GM04504 (cell line): ENCODE results near the gene NACC2.
"Not testable (repeated sequence)": the region's sequence is repeated elsewhere in the genome, so short reads cannot be mapped to it uniquely, and the experiment has no call there.

Source experiments
- DNase-seq: peaks from one replicate; pipeline ENCODE4 v3.0.0-alpha.2; 2012; ENCODE audit warnings: low read depth

Gene NACC2

DNA sequence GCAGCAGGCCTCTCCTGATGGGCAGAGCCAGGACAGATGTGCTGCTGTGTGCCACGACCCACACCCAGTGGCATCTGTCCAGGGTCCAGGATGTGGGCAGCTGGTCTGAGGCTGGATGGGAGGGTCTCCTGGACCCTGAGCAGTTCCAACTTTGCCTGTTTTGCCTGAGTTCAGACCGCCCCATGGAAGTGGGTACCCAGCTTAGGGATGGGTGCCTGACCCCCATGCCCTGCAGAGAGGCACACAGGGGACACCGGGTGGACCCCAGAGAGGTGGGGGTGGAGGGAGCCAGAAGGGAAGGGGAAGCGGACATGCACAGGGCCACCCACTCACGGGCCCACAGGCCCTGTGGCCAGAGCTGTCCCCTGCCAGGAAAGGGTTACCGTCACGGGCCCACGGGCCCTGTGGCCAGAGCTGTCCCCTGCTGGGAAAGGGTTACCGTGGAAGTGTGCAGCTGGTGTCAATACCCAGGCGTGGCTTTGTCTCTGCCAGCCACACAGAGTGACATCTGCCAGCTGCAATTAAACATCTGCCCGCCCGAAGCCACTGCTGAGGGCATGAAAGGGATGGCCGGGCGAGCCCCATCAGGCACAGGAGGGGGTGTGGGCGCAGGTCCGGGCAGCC, 50.0 kb downstream of the NACC2 start:
- DNase-seq: no peak

DNA sequence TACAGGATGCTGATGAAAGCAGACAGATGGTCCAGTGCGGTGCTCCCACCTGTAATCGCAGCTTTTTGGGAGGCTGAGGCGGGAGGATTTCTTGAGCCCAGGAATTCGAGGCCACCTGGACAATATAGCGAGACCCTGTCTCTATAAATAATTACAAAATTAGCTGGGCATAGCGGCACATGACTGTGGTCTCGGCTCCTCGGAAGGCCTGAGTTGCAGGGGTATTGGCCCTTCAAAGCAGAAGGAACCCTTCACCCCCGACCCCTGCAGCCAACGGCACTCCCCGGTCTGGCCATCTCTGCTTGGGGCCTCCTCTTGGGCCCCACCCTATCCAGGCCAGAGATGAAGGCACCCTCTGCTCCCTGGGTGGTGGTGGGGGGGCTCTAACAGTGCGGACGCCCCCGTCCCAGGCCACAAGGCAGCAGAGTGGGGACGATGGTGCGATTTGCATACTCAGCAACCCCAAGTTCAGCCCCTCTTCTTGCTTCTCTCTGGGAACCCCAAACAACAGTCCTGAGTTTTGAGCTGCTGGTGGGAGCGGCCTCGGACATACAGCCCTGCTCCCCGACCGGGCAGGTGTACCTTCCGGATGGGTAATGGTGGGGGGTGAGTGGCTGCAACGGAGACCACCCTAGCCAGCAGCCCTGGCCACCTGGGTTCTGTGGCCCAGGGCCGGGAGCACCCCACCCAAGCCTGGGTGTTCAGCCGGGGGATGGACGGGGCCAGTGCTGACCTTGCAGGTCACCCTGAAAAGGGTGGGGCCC, 50.7 kb downstream of the NACC2 start:
- no peak for DNase-seq

DNA sequence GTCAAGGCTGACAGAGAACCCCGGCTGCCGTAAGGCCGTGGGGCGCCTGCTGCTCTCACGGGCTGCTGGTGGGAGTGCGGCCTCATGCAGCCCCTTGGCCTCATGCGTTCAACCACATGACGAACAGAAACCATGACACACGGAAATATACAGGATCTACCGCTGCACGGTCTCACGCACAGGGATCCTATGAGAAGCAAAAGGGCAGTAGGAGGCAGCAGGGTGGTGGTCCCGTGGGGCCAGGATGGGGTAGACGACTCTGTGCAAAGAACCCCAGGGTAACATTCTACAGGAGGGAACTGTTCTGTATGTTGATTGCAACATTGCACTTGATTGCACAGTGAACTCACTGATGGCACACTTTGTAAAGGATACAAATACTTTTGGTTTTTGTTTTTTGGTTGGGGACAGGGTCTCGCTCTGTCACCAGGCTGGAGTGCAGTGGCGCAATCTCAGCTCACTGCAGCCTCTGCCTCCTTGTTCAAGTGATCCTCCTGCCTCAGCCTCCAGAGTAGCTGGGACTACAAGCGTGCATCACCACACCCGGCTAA, 51.6 kb downstream of the NACC2 start:
- DNase-seq: no peak

DNA sequence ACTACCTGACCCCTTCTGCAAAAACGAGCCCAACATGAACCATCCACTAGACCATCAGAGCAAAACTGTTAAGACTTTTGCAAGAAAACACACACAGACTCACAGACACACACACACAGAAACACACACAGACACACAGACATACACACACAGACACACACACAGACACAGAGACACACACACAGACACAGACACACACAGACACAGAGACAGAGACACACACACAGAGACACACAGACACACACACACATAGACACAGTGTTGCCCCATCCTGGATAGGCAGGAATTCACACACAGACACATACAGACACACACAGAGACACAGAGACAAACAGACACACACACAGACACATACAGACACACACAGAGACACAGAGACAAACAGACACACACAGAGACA, 52.5 kb downstream of the NACC2 start:
- DNase-seq: no peak

DNA sequence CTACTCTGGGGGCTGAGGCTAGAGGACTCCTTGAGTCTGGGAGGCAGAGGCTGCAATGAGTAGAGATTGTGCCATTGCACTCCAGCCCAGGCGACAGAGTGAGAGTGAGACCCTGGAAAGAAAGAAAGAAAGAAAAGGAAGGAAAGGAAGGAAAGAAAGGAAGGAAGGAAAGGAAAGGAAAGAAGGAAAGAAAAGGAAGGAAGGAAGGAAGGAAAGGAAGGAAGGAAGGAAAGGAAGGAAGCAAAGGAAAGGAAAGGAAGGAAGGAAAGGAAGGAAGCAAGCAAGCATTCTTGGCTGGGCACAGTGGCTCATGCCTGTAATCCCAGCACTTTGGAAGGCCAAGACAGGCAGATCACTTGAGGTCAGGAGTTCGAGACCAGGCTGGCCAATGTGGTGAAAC, 54.2 kb downstream of the NACC2 start:
- DNase-seq: not testable (repeated sequence)

DNA sequence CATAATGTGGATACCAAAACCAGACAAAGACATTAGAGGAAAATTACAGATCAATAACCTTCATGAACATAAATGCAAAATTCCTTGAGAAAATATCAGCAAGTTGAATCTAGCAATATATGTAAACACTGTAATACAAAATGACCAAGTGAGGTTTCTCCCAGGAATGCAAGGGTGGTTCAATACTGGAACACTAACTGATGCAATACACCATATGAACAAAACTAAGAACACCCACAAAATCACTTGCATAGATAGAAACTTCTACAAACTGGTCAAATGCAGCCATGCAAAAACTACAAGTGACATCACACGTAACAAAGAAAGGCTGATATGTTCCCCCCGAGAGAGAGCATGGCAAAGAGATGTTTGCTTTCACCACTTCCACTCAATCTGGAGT, 55.6 kb downstream of the NACC2 start:
- no peak for DNase-seq

DNA sequence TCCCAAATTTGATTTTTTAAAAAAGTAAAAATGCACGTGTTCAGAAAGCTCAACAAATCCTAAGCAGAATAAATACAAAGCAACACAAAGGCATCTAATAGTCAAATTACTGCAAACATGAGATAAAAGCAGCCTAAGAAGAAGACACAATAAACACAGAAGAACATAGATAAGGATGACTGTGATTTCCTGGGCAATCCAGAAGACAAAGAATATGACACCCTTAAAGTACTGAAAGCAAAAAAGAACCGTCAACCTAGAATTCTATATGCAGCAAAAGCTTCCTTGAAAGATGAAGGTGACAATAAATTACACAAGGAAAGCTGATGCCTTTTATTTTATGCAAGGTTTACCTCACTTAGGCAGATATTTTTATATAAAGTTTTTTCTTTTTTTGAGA, 58.2 kb downstream of the NACC2 start:
- no peak for DNase-seq

DNA sequence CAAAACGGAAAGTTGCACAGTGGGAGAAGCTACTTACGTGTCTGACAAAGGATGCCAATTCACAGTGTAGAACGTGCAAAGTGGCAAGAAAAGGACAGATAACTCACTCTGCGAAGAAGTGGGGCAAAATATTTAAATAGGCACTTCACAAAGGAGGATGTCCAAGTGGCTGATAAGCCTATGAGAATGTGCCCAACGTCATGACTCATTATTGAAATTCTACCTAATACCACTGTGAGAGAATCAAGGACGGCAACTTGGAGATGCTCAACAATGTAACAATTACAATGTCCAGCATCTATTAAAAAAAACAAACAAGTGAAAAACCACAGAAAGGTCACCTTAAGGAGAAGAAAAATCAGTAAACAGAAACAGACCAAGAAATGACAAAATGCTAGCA, 59.0 kb downstream of the NACC2 start:
- no peak for DNase-seq

DNA sequence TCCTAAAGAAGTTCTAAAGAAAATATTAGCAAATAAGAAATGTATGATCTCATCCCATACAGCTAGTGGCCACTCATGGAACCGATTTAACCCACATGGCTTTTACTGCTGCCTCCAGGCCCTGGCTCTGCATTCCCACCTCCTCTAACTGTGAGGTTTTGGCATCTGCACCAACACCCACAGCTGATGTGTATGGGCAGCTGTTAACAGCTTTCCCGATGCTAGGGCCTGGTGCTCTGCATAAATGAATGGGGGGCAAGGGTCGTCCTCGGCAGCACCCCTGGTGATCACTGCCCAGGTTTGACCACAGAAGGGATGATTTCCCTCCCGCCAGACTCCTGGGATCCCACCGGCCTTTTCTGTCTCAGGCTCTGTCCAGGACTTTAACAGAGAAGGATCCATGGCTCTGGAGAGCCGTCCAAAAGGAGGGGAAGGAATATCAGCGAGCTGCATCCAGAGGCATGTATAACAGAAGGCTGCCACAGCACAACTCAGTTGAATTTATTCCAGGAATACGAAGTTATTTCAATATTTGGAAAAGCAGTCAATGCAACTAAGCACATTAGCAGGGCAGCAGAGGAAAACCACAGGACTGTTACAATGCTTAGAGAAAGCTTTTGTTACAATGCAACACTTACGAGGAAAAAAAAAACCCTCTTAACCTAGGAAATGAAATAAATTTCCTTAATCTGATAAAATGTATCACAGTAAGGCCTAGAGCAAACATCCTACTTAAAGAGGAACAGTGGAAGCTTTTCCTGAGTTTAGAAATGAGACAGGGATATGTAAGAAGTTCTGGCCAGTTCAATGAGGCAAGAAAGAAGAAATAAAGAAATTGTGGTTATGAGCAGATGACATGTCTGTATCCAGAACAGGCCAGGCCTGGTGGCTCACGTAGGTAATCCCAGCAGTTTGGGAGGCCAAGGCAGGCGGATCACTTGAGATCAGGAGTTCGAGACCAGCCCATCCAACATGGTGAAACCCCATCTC, 63.1 kb downstream of the NACC2 start:
- DNase-seq: no peak

DNA sequence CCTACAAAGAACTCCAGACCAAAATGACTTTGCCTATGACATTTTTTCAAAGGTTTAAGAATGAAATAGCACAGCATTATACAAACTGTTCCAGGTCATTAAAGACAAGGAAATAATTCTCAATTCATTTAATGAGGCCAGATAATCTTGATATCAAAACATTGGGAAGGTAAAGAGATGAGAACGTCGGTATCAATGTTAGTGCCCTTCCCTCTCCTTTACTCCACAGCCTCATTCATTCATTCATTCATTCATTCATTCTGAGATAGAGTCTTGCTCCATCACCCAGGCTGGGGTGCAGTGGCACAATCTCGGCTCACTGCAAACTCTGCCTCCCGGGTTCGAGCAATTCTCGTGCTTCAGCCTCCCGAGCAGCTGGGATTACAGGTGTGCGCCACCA, 64.0 kb downstream of the NACC2 start:
- DNase-seq: no peak

DNA sequence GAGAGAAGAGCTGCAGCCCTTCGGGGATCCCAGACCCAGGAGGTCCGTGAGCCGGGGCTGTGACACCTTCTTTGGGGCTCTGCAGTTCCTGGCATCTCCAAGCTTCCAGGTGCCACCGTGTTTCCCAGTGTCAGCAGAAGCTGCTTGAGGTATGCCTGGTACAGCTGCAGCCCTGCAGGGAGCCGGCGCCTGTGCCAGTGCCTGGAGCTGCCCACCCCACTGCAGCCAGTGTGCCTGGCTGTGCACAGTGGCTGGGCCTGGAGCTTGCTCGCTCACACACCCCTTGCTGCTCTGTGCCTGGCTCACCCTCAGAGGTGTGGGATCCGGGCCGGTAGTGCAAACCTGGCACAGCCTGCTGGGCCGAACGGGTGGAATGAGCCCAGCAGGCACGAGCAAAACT, 65.5 kb downstream of the NACC2 start:
- DNase-seq: no peak

DNA sequence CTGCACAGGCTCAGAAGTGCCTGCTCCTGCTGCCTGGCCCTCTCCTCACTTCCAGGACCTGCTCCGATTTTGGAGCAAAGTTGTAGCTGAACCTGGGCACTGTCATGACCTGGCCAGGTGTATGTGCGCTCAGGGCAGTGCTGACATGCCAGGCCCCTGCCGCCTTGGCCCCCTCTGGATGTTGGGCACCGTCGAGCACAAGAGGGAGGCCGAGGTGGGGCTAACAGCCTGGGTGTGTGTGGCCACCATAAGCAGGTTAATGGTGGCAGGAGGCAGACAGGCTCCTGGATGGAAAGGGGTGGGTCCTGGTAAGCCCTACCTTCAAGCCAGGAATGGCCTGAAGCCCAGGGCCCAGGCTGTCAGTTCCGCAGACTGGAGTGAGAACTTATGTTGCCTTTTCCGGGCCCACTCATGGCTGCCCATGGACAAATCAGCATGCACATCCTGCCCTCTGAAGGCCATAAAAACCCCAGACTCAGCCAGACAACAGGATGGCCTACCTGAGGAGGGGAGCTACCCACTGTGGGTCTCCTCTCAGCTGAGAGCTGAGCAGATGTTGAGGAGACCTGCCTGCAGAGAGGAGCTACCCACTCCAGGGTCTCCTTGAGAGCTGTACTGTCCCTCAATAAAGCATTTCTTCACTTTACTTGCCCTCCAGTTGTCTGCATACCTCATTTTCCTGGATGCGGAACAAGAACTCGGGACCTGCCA, 66.2 kb downstream of the NACC2 start:
- no peak for DNase-seq

DNA sequence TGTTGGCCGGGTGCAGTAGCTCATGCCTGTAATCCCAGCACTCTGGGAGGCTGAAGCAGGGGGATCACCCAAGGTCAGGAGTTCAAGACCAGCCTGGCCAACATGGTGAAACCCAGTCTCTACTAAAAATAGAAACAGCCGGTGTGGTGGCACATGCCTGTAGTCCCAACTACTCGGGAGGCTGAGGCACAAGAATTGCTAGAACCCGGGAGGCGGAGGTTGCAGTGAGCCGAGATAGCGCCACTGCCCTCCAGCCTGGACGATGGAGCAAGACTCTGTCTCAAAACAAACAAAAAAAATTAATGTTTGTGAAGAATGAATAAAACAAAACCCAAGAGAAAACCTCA, 68.2 kb downstream of the NACC2 start:
- not testable (repeated sequence) for DNase-seq

DNA sequence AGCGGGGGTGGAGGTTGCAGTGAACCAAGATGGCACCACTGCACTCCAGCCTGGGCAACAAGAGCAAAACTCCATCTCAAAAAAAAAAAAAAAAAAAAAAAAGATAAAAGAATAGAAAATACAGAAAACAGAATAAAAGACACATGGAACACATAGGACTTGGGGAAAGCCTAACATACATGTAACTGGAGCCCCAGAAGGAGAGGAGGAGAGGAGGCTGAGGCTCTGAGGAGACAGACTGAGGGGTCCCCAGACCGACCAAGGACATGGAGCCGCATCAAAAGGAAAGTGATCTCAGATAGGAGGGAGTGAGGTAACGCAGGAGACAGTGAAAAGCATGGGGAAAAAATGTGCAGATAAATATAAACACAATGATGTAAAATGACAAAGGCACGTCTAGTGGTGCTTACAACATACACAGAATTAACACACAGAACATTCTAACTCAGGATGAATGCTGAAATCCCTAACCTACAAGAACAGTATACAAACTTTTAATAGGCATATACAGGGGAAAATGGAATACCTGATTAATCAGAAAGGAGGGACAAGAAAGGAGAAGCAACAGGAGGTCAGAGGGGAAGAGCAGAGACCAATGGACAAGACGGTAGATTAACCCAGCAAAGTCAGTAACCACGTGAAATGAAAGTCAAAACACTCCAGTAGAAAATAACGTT, 68.7 kb downstream of the NACC2 start:
- no peak for DNase-seq

DNA sequence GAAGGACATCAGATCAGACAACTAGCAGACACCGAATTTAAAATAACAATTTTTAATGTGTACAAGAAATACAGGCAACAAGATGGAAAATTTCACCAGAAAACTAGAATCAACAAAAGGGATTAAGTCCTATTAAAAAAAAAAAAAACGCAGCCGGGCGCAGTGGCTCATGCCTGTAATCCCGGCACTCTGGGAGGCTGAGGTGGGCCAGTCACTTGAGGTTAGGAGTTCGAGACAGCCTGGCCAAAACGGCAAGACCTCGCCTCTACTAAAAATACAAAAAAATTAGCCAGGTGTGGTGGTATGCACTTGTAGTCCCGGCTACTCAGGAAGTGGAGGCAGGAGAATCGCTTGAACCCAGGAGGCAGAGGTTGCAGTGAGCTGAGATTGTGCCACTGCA, 69.6 kb downstream of the NACC2 start:
- no peak for DNase-seq

DNA sequence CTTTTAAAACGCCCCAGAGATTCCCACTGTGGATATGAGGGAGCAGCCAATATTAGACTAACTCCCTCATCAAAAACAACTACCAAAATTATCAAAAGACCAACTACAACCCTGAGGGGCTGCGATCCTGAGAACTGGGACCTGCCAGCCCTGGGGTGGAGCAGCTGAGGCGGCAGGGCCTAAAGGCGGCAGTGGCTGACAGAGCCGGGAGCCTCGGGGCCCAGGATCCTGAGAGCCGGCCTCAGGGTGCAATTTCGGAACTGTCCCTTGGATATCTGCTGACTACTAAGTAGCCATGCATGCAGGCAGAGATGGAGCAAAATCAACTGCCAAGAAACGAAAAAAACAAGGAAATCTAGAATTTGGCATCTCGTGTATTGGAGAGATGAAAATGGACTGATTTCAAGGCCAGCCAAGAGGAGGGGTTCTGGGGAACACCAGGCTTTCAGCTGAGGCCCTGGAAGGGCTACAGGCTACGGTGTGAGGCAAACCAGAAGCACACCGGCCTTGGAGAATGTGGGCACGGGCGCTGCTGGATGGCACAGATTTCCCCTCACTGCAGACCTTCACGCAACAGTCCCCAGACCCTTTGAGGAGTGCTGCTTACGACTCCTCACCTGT, 70.3 kb downstream of the NACC2 start:
- no peak for DNase-seq

DNA sequence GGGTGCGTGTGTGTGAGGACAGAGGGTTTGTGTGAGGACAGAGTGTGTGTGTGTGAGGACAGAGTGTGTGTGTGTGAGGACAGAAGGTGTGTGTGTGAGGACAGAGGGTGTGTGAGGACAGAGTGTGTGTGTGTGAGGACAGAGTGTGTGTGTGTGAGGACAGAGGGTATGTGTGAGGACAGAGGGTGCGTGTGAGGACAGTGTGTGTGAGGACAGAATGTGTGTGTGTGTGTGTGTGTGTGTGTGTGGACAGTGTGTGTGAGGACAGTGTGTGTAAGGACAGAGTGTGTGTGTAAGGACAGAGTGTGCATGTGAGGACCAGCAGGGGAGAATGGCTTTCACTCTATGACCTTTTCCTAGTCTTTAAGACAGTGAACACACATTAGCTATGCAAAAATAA, 70.8 kb downstream of the NACC2 start:
- no peak for DNase-seq

DNA sequence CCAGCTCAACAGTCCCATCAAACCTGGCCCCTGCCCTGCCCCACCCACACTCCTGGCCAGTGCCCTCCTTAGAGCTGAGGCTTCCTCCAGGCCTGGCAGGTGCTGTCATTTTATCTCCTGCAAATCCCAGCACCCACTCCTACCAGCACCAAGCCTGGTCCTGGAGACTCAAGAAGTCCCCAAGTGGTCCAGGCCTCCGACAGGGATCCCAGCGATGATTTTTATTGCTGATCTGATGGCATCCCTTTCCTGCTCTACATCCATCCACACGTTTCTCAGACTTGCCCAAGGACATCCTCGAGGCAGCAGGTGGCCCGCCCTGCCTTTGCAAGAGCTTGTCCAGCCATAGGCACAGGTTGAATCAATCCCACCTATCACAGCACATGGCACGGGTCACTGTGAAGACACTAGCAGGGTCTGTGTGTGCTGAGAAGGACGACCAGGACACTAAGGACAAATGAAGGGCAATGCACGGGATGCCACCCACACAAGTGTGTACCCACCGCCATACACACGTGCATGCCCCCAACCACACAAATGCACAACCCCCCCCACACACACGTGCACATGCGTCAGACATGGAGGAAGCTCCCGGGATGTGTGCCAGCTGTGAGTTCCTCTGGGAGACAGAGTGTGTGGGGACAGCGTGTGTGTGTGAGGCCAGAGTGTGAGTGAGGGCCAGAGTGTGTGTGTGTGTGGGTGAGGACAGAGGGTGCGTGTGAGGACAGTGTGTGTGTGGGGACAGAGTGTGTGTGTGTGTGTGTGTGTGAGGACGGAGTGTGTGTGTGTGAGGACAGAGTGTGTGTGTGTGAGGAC, 71.5 kb downstream of the NACC2 start:
- peak; percentile 60 for DNase-seq

DNA sequence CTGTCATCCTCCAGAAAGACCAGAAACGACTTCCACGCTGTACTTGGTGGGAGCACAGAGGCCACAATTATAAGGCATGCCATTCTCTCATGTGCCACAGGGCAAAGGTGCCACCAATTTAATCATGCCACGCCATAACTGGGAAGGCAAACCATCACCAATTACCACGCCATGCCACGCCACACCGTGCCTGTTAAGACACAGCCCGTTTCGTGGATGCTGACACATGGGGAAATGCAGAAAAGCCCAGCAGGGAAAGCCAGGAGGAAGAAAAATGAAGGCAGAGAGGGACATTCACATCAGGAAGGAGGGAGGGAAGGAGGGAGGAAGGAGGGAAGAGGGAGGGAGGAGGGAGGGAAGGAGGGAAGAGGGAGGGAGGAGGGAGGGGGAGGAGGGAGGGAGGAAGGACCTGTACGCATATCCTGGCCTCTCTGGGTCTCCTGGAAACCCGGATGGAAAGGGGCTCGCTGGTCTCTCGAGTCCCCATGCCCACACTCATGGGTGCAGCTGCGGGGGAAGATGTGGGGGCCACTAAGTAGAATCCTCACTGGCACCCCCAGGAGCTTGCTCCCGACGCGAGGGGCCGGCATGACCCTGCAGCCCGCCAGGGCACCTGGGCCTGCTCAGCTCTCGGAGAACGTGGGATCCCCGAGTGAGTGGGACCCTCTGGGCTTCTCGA, 72.2 kb downstream of the NACC2 start:
- DNase-seq: no peak
